ENCODE measurements around the gene SLC2A11. TPM values are rescaled to one million over a fixed set of nuclear protein-coding genes. Genes with fewer than 3 reads are reported as not detected.

The SLC2A11 gene
- total RNA-seq, 1 donor from 2014 or later: 9.2 TPM

DNA sequence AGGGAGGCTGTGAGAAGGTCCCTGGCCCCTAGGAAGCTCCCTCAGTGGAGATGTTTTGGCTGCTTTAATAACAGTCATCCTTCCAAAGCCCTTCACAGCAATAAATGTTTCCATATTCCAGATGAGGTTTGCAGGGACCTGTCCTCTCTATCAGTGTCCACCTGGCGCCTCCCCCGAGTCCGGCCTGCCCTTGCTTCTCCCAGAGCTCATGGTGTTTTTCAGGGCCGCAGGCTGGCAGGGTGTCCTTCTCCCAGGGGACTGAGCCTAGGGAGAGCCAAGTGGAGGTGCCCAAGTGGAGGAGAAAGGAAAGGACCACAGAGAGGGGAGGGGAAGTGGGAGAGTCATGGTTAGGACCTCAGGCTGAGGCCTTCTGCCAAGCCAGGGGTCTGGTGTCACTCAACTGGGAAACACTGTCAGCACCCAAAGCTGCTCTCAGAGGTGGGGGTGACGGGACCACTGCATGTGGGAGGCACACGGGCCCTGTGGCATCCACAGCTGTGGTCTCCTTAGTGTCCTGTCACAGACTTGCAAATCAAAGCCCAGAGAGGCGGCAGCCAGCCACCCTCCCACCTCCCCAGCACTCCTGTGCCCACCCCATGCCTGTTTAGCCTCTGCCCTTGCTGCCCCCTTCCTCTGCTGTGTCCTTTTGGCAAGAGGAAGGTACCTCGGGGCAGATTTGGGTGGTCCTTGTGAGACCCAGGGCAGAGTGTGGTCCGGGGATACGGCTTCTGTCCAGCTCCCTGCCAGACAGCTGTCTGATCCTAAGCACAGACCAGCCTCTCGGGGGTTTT lies 25.3 kb upstream of the SLC2A11 start:
- Mint-ChIP-seq H3K4me1 (ENCODE audit: unreplicated experiment) (peaks cover 3% of the 10 kb centered on the region), H3K9me3 (ENCODE audit: unreplicated experiment) (no peaks in the 10 kb centered on the region), H3K27ac (ENCODE audit: unreplicated experiment) (no peak overlapping the region), H3K27me3 (ENCODE audit: unreplicated experiment) (peaks cover 10% of the 10 kb centered on the region), H3K4me3 (ENCODE audit: unreplicated experiment) (no peak overlapping the region), H3K36me3 (ENCODE audit: low read depth, unreplicated experiment) (peaks cover 22% of the 10 kb centered on the region)
- TF ChIP-seq, protein P1, sequence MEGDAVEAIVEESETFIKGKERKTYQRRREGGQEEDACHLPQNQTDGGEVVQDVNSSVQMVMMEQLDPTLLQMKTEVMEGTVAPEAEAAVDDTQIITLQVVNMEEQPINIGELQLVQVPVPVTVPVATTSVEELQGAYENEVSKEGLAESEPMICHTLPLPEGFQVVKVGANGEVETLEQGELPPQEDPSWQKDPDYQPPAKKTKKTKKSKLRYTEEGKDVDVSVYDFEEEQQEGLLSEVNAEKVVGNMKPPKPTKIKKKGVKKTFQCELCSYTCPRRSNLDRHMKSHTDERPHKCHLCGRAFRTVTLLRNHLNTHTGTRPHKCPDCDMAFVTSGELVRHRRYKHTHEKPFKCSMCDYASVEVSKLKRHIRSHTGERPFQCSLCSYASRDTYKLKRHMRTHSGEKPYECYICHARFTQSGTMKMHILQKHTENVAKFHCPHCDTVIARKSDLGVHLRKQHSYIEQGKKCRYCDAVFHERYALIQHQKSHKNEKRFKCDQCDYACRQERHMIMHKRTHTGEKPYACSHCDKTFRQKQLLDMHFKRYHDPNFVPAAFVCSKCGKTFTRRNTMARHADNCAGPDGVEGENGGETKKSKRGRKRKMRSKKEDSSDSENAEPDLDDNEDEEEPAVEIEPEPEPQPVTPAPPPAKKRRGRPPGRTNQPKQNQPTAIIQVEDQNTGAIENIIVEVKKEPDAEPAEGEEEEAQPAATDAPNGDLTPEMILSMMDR (IDR thresholded peaks at IDR 0.05; ENCODE audit: unreplicated experiment): no peak
- no peak for DNase-seq (ENCODE audit: low spot score)

DNA sequence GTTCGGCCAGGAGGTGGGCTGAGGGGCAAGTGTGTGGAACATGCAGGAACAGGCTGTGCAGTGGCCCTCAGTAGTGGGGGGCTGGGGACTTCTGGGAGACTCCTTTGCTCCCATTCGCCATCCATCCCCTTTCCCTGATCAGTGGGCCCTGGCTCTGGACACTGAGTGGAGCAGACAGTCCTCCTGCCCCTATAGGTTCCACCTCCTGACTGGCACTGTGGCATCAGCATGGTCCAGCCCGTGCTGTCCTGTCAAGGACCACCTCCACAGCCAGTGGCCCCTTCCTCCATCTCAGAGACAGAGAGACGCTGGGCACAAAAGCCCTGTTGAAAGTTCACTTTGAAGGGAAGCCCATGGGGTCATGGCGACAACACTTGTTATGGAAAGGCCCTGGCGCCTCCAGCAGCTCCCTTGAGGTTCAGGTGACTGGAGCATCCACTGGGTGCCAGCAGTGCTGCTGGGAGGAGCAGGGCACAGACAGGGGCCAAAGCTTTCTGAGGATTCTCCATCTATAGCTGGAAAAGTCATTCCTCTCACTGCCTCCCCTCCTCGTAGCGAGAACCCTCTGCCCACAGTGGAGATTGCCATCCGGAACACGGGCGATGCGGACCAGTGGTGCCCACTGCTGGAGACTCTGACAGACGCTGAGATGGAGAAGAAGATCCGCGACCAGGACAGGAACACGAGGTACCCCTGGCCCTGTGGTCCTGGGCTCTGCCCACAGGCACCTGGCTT lies 24.5 kb upstream of the SLC2A11 start:
- H3K36me3 Mint-ChIP-seq (ENCODE audit: low read depth, unreplicated experiment): peaks cover 22% of the 10 kb centered on the region

DNA sequence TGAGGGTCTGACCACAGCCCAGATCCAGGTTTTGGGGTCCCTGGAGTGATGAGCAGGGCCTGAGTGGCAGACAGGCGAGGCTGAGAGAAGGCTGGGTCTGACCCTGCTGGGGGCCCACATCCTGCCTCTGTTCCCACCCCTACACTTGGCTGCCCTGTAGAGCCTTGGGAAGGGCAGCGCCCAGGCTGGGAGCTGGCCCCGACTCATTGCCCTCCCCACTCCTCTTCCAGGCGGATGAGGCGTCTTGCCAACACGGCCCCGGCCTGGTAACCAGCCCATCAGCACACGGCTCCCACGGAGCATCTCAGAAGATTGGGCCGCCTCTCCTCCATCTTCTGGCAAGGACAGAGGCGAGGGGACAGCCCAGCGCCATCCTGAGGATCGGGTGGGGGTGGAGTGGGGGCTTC lies 23.8 kb upstream of the SLC2A11 start:
- peaks cover 15% of the 10 kb centered on the region for H3K27me3 Mint-ChIP-seq (ENCODE audit: unreplicated experiment)
- H3K4me3 Mint-ChIP-seq (ENCODE audit: unreplicated experiment): no peak overlapping the region
- no peak for DNase-seq (ENCODE audit: low spot score)

More for the DNA sequence above, 24.5 kb upstream of the SLC2A11 start:
- no peak overlapping the region for H3K4me3 Mint-ChIP-seq (ENCODE audit: unreplicated experiment)
- no peak for DNase-seq (ENCODE audit: low spot score)
- H3K9me3 Mint-ChIP-seq (ENCODE audit: unreplicated experiment): no peaks in the 10 kb centered on the region
- TF ChIP-seq, protein P1 (IDR thresholded peaks at IDR 0.05; ENCODE audit: unreplicated experiment): no peak
- H3K27me3 Mint-ChIP-seq (ENCODE audit: unreplicated experiment): peaks cover 14% of the 10 kb centered on the region
- no peak overlapping the region for H3K27ac Mint-ChIP-seq (ENCODE audit: unreplicated experiment)
- peaks cover 8% of the 10 kb centered on the region for H3K4me1 Mint-ChIP-seq (ENCODE audit: unreplicated experiment)

DNA sequence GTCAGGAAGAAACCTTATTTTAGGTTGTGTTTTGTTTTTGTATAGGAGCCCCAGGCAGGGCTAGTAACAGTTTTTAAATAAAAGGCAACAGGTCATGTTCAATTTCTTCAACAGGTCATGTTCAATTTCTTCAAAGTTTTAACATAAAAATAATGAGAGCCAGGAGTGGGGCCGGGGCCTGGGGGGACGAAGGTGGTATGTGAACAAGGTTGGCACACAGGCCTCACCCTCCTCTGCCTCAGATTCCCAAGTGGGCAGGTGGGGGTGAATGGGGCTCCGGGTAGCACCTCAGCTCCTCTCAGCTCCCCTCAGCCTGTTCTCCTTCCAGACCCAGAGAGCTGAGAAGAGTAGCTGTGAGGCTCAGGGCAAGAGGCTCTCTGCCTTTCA lies 23.3 kb upstream of the SLC2A11 start:
- Mint-ChIP-seq H3K36me3 (ENCODE audit: low read depth, unreplicated experiment) (peaks cover 15% of the 10 kb centered on the region), H3K27ac (ENCODE audit: unreplicated experiment) (no peak overlapping the region), H3K9me3 (ENCODE audit: unreplicated experiment) (no peaks in the 10 kb centered on the region), H3K4me1 (ENCODE audit: unreplicated experiment) (peaks cover 10% of the 10 kb centered on the region), H3K4me3 (ENCODE audit: unreplicated experiment) (no peak overlapping the region), H3K27me3 (ENCODE audit: unreplicated experiment) (peaks cover 15% of the 10 kb centered on the region)
- TF ChIP-seq, protein P1 (IDR thresholded peaks at IDR 0.05; ENCODE audit: unreplicated experiment): no peak
- no peak for DNase-seq (ENCODE audit: low spot score)

More for the DNA sequence above, 23.8 kb upstream of the SLC2A11 start:
- Mint-ChIP-seq H3K4me1 (ENCODE audit: unreplicated experiment) (peaks cover 10% of the 10 kb centered on the region), H3K36me3 (ENCODE audit: low read depth, unreplicated experiment) (peaks cover 20% of the 10 kb centered on the region), H3K9me3 (ENCODE audit: unreplicated experiment) (no peaks in the 10 kb centered on the region), H3K27ac (ENCODE audit: unreplicated experiment) (no peak overlapping the region)
- TF ChIP-seq, protein P1 (IDR thresholded peaks at IDR 0.05; ENCODE audit: unreplicated experiment): no peak
